ENCODE data around the gene SPACA6.

DNA sequence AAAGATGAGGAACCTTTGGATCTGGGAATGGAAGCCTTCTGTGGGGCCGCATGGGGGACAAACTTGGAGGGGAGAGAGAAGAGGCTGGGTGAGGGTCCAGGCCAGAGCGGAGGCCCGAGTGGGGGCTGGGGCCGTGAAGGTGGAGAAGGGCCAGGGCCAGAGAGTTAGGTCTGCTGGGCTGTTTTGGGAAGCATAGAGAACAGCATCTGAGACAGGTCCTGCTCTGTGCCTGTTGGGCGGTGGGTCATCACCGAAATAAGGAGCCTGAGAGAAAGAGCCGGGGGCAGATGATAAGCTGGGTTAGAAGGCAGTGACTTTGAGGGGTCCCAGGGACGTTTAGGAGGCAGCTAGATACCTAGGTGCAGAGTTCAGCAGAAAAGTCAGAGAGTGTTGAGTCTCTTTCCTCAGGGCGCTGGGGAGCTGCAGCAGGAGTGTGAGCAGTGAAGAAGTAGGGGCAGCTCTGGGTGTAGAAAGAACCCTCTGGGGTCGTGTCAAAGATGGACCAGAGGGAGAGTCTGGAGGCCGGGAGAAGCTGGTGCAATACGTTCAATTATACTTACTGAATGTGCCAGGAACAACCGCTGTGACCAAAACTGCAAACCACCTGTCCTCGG is 2.7 kb downstream of the SPACA6 start:
- no peak for TF ChIP-seq CTCF (IDR thresholded peaks at IDR 0.05)
- no peak for TF ChIP-seq POLR2A (IDR thresholded peaks at IDR 0.05; ENCODE audit: low read depth)

Data from esophagus muscularis mucosa (tissue), 3 donors.